HG03025 (cell line): ENCODE data around the gene PRKCSH.
"Not testable (repeated sequence)": the region's sequence is repeated elsewhere in the genome, so short reads cannot be mapped to it uniquely, and the experiment has no call there.

Experiments
- ATAC-seq: cut with Tn5 transposase; IDR thresholded peaks from one replicate; pipeline ENCODE4 v1.9.1; 2021; ENCODE audit warnings: mild to moderate bottlenecking, moderate library complexity; ENCODE audit not compliant: unreplicated experiment, low FRiP score

The PRKCSH gene, protein sequence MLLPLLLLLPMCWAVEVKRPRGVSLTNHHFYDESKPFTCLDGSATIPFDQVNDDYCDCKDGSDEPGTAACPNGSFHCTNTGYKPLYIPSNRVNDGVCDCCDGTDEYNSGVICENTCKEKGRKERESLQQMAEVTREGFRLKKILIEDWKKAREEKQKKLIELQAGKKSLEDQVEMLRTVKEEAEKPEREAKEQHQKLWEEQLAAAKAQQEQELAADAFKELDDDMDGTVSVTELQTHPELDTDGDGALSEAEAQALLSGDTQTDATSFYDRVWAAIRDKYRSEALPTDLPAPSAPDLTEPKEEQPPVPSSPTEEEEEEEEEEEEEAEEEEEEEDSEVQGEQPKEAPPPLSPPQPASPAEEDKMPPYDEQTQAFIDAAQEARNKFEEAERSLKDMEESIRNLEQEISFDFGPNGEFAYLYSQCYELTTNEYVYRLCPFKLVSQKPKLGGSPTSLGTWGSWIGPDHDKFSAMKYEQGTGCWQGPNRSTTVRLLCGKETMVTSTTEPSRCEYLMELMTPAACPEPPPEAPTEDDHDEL

DNA sequence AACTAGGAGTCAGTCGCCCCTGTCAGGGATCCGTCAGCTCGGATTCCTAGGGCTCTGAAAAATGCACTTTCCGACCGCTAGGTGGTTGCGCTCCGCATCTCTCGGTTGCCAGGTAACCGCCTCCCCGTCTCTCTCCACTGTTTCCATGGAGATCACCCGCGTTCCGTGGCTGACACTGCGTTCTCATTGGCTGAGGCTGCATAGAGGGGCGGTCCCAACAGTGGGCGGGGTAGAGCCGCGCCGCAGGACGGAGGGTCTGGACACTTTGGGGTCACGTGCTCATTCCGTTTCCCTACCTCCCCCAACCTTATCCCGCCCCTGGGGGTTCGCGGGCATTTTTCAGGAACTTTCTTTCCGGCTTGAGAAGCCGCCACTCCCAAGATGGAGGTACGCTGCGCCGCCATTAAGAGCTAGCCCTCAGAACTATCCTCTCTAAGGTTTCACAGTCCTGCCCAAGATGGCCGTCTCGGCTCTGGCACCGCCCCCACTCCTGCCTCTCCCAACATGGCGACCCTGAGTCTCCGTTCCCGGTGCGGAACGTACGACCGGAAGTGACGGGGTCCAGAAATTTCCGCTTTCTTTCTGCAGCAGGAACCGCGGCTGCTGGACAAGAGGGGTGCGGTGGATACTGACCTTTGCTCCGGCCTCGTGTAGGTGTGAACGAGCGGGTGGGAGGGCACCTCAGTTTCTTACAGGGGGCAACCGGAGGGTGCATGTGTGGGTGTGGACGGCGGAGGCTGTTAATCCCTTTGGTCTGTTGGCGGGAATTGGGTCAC lies at the start of gene PRKCSH, which contains the start of gene ODAD3:
Gene PRKCSH (plus strand): TSS at position 579 of the 776 bp plus-strand sequence. CDS start 483 bp downstream, outside the sequence.
Gene ODAD3 (minus strand): TSS at position 65 of the 776 bp plus-strand sequence. CDS start 105 bp downstream, outside the sequence.
- peak; percentile 87 for ATAC-seq

DNA sequence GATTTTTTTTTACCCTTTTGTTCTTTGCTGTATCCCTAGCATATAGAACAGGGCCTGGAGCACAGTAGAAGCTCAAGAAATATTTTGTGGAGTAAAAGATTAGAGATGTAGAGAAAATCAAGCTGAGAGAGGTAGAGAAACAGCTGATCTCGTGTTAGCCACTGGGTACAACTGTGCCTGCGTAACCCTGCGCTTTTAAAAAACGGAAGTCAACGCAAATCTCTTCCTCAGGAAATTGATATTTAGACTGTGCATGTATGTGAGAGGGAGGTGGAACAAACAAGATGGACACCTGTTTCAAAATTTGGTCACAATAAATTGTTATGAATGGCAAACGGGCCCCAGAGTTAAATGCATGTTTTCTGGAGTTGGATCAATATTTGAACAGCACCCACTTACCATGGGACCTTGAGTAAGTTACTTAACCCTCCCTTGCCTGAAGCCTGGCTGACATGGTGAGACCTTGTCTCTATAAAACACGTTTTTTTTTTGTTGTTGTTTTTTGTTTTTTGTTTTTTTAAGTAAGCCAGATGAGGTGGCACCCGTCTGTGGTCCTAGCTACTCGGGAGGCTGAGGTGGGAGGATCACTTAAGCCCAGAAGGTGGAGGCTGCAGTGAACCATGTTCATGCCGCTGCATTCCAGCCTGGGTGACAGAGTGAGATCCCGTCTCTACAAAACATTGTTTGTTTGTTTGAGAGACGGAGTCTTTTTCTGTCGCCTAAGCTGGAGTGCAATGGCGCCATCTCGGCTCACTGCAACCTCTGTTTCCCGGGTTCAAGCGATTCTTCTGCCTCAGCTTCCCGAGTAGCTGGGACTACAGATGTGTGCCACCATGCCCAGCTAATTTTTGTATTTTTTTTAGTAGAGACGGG lies 48.0 kb upstream of the PRKCSH start:
- ATAC-seq, result no peak

DNA sequence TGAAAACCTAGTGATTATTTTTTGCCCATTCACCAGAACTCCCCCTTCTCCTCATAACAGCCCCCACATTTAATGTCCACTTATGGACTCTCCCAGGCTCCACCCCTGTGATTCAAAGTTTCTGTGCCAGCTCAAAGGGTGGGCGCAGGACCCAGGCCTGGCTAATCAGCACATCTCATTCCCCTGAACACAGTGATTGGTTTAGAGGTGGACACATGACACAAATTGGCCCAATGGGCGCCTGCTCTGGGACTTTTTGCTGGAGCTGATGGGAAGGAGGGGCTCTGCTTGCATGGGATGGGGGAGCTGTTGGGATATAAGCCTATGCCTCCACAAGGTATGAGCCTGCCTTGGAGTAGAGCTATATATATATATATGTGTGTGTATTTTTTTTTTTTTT lies 45.1 kb upstream of the PRKCSH start:
- no peak for ATAC-seq

DNA sequence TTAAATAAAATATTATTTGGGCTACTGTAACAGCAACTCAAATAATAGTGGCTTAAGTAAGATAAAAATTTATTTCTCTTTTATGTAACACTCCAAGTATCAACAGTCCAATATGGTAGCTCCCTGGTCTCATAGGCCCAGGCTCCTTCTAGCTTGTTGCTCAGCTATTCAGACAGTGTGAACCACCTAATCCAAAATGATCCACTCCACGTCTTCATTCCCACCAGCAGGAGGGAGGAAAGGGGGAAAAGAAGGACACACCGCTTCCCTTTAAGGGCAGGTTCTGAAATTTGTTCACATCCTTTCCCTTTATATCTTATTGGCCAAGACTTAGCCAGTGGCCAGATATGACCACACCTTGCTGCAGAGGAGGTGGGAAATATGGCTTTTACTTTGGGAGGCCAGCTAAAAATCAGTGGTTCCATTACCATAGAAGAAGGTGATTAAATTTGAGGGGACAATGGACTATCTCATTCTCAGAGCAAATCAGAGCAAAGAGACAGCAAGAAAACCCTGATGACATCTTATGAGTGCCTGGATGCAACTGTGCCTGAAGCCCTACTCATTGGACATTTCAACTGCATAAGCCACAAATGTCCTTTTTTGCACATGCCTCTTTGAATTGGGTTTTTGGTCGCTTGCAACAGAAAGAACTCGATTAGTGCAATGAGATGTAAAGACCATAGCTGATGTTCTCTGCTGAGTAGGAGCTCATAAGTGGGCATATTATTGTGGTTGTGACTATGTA lies 44.3 kb upstream of the PRKCSH start:
- no peak for ATAC-seq

DNA sequence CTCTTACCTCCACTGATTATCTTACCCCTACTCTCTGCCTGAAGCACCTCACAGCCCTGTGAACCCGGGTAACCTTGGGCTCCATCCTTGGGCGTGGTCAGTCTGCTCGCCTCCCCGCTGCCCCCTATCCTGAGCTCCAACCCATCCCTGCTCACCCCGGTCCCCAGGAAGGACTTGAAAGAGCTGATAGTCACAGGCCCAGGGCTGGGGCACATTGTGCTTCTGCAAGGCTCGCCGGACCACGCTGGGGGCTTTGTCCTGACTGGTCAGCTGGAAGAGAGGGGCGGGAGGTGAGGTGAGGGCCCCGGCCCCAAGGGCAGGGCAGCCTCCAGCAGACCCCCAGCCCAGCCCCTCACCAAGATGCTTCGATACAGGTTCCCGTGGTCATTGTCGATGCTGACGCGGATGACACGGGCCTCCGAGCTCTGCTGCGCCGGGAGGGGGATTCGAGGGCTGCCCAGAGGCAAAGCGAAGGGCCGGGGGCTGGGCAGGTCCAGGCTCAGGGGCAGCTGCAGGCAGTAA lies 38.3 kb upstream of the PRKCSH start:
- no peak for ATAC-seq

DNA sequence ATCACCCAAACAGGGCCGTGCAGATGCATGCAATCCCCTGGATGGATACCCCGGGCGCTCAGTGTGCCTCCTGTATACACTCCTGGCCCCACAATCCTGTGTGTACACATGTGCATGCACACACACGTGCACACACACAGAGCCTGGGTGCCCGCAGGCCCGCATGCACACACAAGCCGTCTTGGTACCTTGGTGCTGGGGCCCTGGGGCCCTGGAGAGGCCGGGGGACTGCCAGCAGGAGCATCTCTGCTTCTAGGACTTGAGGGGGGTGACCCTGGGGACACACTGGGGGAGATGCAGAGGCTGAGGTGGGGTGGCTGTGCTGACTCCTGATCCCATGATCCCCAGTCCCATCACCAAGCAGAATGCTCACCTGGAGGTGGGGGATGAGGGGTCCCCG lies 35.8 kb upstream of the PRKCSH start:
- no peak for ATAC-seq

DNA sequence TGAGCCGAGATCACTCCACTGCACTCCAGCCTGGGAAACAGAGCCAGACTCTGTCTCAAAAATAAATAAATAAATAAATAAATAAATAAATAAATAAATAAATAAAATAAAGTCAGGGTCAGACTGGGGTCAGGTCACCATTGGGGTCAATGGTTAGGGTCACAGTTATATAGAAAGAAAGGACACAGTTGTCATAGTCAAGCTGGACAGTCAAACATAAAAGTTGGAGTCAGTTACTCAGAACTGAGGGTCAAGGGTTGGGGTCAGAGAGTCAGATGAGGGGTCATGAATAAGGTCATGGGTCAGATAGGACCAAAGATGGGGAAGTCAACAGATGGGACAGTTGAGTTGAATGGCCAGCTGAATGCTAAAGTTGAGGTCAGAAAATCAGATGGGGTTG lies 34.6 kb upstream of the PRKCSH start:
- ATAC-seq, result no peak

DNA sequence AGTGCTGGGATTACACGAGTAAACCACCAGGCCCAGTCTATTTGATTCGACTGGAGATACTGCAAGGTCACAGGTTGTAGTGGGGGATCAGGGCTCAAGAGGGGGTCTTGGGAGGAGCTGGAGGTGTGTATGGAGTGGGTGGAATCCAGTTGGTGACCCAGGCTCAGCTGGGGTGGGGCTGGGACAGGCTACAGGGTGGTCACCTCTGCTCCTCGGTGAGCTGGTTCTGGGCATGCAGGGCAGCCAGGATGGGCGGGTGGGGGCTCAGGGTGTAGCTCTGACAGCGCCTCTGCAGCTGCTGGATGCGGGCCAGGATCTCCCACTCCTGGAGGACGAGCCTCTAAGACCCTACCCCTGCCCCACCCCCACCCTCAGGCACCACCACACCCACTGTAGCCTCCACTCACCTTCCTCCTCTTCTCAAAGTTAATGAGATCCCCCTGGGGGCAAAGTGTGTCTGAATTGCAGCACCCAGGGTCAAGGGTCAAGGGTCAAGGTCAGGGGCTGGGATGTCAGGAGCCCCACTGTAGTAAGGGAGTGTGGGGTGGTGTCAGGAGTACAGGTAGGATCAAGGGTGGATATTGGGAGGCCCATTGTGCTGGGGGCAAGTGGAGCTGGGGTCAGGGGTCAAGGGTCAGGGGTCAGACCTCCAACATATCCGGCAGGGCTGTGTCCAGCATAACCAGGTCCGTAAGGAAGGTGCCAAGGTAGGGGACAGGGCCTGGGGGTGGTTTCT lies 33.5 kb upstream of the PRKCSH start:
- no peak for ATAC-seq

DNA sequence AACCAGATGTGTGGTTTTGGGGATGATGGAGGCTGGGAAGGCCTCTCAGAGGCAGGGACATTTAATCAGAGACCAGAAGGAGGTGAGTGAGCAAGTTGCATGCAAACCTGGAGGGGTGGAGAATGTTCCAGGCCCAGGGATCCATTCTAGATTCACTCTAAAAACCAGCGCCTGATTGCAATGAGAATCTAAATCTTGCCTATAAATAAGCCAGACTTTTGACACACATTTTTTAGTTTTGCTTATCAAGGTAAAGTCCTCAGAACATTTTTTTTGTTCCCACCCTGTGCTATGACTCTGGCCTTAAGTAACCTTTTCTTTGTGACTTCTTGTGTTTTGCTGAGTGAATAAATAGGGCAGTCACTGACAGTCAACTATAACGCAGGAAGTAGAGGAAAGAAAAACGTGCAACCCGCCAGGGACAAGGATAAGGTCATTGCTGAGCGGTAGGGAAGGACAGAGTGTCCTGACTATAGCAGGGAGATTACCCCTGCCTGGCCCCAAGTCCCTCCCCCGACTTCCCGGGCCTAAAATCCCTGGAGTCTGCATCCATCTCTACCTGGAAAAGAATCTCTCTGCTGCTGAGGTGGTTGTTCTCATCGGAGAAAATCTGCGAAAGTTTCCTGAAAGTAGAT lies 30.7 kb upstream of the PRKCSH start:
- no peak for ATAC-seq

DNA sequence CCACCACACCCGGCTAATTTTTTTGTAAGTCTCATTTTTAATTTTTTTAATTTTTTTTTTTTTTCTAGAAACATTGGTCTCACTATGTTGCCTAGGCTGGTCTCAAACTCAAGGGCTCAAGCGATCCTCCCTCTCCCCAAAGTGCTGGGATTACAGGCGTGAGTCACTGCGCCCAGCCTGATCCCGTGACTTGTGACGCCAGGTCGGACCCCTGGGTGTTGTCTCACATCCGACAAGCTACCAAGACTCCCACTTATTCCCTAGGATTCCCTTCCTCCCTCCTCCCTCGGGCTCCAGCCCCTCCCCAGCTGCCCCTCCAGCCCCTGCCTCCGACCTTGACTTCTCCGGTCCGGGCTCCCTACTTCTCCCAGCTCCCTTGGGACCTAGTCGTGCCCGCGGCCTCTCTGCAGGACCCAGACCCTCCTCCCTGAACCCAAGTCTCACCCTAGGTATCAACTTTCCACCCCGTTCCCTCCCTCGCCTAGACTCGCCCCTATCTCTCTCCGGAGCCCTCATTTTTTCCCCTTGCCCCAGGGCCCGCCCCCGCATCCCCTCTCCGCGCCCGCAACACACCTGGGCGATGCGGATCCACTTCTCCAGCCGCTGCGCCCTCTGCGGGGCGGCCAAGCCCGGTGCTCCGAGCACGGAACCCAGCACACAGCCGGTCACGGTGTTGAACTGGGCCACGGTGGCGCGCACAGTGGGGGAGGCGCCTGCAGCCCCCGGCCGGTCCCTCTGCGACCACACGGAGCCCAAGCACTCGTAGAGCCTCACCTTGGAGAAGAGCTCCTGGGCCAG lies 29.4 kb upstream of the PRKCSH start:
- ATAC-seq, result no peak

DNA sequence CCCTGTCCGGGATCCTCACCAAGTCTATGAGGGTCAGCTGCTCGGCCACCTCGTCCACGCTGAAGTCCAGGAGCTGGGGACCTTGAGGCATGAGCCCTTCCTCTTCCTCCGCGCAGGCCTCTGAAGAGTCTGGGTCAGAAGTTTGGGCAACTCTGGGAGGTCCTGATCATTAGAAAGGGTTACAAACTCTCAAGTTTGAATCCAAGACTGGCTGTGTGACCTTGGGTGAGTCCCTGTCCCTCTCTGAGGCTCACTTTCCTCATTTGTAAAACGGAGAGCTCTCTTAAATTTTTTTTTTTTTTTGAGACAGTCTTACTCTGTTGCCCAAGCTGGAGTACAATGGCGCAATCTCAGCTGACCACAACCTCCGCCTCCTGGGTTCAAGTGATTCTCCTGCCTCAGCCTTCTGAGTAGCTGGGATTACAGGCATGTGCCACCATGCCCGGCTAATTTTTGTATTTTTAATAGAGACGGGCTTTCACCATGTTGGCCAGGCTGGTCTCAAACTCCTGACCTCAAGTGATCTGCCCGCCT lies 28.7 kb upstream of the PRKCSH start:
- ATAC-seq, result not testable (repeated sequence)

DNA sequence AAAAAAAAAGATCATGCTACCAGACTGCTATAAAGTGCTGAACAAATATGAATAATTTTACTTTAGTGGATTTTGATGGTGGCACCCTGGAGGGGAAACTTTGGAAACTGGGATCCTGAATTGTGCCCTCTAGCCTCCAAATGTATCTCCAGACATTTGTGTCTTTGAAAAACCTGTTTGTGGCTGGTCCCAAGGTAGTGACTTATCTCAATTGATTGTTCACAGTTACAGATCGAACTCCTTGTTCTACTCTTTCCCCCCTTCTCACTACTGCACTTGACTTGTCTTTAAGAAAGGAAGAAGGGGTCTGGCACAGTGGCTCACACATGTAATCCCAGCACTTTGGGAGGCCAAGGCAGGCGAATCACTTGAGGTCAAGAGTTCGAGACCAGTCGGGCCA lies 26.8 kb upstream of the PRKCSH start:
- ATAC-seq, result no peak

DNA sequence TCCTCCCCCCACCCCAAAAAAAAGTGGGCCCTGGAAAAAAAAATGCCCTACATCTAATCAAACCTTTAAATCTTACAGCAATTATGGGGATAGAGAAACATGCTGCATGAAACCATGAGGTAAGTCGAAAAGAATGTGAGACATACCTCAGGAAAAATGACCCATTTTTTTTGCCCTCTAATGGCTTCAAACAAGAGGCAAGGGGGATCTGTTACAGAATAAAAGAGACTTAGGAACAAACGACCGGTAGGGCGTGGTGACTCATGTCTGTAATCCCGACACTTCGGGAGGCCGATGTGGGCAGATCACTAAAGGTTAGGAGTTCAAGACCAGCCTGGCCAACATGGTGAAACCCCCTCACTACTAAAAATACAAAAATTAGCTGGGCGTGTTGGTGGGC lies 24.8 kb upstream of the PRKCSH start:
- no peak for ATAC-seq

DNA sequence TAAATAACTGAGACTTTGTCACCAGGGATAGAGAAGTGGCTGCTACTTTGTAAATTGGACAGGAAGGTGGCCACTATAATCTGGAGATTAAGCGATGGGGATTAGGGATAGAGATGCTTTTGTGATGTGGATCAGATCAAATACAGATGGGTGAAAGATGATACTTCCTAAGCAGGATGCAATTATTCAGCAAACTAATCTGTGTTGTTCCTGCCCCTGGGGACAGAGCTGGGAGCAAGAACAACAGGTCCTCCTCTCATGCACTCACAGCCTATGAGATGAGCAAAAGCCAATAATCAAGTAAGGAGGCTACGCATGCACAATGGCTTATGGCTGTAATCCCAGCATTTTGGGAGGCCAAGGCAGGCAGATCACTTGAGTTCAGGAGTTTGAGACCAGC lies 20.9 kb upstream of the PRKCSH start:
- no peak for ATAC-seq

DNA sequence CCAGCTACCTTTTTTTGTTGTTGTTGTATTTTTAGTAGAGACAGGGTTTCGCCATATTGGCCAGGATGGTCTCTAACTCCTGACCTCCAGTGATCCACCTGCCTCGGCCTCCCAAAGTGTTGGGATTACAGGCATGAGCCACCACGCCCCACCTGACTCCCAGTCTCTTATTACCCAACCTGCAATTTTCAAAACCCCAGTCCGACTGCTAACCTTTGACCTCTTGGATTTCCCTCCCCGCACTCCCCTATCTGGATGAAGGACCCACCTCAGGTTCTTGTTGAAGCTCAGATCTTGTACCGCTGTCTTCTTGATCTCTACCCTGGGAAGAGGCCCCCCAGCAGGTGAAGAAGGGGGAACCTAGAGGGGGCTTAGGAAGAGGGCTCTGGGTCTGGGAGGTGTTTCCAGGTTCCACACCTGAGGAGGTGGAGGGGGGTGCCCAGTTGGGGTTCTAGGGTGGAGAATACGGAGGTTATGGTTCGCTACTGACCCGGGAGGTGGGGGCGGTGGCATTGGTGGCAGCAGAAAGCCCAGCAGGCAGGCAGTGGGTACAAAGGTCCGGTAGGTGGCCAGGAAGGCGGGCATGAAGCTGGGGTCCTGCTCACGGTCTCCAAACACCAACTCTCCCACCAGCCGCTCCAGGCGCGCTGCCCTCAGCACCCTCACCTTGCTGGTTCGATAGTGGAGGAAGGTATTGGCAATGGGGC lies 18.9 kb upstream of the PRKCSH start:
- no peak for ATAC-seq

DNA sequence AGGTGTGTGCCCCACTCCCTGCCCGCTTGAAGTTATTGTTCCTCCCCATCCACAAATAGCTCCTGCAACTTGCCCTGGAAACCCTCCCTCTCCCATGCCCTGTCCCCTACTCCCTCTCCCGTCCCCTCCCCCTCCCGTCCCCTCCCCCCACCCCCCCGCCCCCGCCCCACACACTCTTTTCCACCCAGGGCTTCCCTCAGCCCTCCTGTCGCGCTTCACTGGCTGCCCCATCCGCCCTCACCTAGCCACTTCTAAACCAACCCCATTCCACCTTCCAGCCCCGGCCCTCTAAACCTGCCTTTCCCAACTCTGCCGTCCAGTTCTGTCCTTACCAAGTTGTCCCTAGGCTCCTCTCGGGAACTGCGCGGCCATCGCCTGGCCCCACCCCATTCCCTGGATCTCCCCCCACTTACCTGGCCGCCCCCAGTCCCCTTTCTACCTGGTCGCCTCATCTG lies 17.3 kb upstream of the PRKCSH start:
- ATAC-seq, result no peak
